Kidney (tissue), 14 donors: ENCODE measurements around the gene TCERG1L. TPM values are rescaled to one million over a fixed set of nuclear protein-coding genes. Genes with fewer than 3 reads are reported as not detected.

Experiments
- DNase-seq, 5 donors: peaks; one replicate each; pipeline ENCODE4 v3.0.0-alpha.2; 2013 to 2020
- FAIRE-seq: peaks from 2 replicates; lab custom pipeline; 2012; peaks lifted over from hg19 to GRCh38; lab: Jason Lieb, UNC
- H3K27ac ChIP-seq, 2 donors: one replicate each; pipeline ENCODE4 v1.7.0; 2013; ENCODE audit warnings: low read depth in 2 of 2, low read length in 2 of 2, inconsistent platforms in 1 of 2
- H3K27me3 ChIP-seq: one replicate; pipeline ENCODE4 v1.7.1; 2013; ENCODE audit warnings: low read length, inconsistent platforms; ENCODE audit not compliant: control insufficient read depth, insufficient read depth
- H3K36me3 ChIP-seq, 3 donors: one replicate each; pipeline versions ENCODE4 v1.7.0 to v1.7.1; 2013; ENCODE audit warnings: low read length in 3 of 3, control low read depth in 1 of 3, inconsistent platforms in 1 of 3; ENCODE audit not compliant: insufficient read depth in 3 of 3, control insufficient read depth in 2 of 3
- H3K4me1 ChIP-seq, 3 donors: one replicate each; pipeline versions ENCODE4 v1.7.0 to v1.7.1; 2013; ENCODE audit warnings: low read length in 3 of 3, inconsistent platforms in 1 of 3, low read depth in 1 of 3; ENCODE audit not compliant: control insufficient read depth in 2 of 3, insufficient read depth in 2 of 3
- H3K4me3 ChIP-seq, 3 donors: one replicate each; pipeline versions ENCODE4 v1.7.0 to v1.8.1; 2013; ENCODE audit warnings: low read length in 3 of 3, control low read depth in 1 of 3, inconsistent platforms in 1 of 3
- H3K9ac ChIP-seq, 3 donors: one replicate each; pipeline versions ENCODE4 v1.7.0 to v1.7.1; 2013; ENCODE audit warnings: low read length in 3 of 3, control low read depth in 1 of 3, inconsistent platforms in 1 of 3
- H3K9me3 ChIP-seq, 3 donors: one replicate each; pipeline versions ENCODE4 v1.7.0 to v1.7.1; 2013; ENCODE audit warnings: low read length in 3 of 3, control low read depth in 1 of 3, inconsistent platforms in 1 of 3; ENCODE audit not compliant: control insufficient read depth in 2 of 3, insufficient read depth in 1 of 3
- intact Hi-C: fragments of 100-400 bp; cut with DNase I; formaldehyde crosslinking; loops from one replicate; pipeline ENCODE4 v1.11.1; 2022
- polyA plus RNA-seq: library from polyadenylated mRNA; stranded (reverse); fragments of 350-450 nt; fragmentation: Illumina TruSeq; extraction: RNeasy Lipid Tissue Mini Kit (QIAGEN cat#74804); gene quantifications from one replicate; pipeline ENCODE4 v1.2.3, GENCODE V29; 2014; ENCODE audit warnings: low read depth, low replicate concordance; ENCODE audit not compliant: insufficient read depth
- total RNA-seq: library from RNA; stranded (reverse); fragmentation: NEBNext Ultra II Directional; extraction: Animal tissue kit (Norgen Biotek cat#: 25700); gene quantifications from one replicate; pipeline ENCODE4 v1.2.1, GENCODE V29; 2021
- TF ChIP-seq, protein P1 (sequence below): IDR thresholded peaks from 3 replicates; pipeline ENCODE4 v1.5.1; 2012; ENCODE audit warnings: mild to moderate bottlenecking, moderate library complexity, borderline replicate concordance; ENCODE audit not compliant: insufficient read depth; ENCODE audit errors: extremely low read depth
- donor health status: control.
- donor health status: control.
- donor health status: control.
- donor health status: control.
- donor health status: control.
- donor health status: DM: yes; HTN: yes; CAD: no.
- donor health status: Normal renal cell carcinoma (clear cell type).

The TCERG1L gene
- total and polyA plus RNA-seq, 2 donors from 2014 or later = not detected

DNA sequence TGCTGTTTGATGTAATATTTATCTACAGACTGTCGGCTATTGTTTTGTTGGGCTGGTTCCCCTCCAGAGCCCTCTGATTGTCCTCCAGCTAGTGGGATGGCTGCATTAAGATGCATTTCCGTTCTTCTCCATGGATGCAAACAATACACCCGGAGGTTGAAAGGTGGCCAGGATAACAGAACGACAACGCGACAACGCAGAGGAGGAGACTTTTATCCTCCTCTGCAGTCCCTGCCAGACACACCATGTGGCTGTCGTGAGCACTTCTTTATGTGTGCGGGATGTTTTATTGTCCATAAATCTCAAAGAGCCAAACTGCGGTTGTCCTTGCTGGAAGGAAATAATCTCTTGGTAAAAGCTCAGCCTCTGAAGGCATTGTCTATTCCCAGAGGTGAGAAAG, 39.1 kb upstream of the TCERG1L start:
- Histone ChIP-seq H3K4me3 (no peak overlapping the region), H3K27ac (no peak overlapping the region), H3K27me3 (no peaks in the 10 kb centered on the region), H3K4me1 (no peaks in the 10 kb centered on the region), H3K9me3 (no peaks in the 10 kb centered on the region), H3K36me3 (no peaks in the 10 kb centered on the region), H3K9ac (no peak overlapping the region)
- TF ChIP-seq, protein P1, sequence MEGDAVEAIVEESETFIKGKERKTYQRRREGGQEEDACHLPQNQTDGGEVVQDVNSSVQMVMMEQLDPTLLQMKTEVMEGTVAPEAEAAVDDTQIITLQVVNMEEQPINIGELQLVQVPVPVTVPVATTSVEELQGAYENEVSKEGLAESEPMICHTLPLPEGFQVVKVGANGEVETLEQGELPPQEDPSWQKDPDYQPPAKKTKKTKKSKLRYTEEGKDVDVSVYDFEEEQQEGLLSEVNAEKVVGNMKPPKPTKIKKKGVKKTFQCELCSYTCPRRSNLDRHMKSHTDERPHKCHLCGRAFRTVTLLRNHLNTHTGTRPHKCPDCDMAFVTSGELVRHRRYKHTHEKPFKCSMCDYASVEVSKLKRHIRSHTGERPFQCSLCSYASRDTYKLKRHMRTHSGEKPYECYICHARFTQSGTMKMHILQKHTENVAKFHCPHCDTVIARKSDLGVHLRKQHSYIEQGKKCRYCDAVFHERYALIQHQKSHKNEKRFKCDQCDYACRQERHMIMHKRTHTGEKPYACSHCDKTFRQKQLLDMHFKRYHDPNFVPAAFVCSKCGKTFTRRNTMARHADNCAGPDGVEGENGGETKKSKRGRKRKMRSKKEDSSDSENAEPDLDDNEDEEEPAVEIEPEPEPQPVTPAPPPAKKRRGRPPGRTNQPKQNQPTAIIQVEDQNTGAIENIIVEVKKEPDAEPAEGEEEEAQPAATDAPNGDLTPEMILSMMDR = no peak
- no peak for DNase-seq
- intact Hi-C loops = no loop called here
- no peak for FAIRE-seq

DNA sequence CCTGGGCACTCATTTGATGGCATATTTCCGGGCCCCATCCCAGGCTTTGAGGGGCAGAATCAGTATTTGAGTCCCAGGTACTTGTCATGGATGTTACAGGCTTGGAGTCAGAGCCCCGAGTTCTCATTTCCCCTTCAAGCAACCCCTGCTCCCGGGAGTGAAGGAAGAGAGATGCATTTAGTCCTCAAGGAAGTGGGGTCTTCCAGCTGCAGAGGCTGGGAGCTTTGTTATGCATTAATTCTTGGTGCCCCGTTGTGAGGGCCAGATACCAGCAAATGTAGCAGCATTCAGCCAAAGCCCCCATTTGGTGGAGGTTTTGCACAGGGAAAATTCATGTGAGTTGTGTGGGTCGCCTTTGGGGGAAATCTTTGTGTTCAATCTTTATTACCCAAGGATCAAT, 38.7 kb upstream of the TCERG1L start:
- intact Hi-C loops = no loop called here

DNA sequence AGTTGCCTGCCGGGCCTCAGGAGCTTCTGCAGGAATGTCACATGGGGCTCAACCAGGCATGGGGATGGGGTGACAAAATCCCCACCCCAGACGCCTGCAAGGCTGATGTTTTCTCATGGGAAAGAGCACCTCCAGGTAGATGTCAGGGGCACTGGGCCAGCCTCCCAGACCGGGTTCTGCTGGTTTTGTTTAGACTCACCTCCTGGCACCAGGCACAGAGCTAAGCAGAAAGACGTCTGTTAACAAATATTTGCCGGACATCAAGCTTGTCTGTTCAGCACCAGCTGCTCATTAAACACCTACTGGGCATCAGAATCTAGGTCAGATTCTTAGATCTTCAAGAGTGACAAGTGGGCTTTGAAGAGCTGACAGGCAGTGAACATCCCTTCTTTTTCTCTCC, 34.9 kb upstream of the TCERG1L start:
- DNase-seq (no peak), FAIRE-seq (no peak)
- no peaks in the 10 kb centered on the region for H3K4me1 ChIP-seq
- intact Hi-C loops = no loop called here
- no peaks in the 10 kb centered on the region for H3K36me3 ChIP-seq
- H3K27ac ChIP-seq = no peak overlapping the region
- H3K4me3 ChIP-seq = no peak overlapping the region
- no peak overlapping the region for H3K9ac ChIP-seq
- TF ChIP-seq, protein P1 = no peak
- no peaks in the 10 kb centered on the region for H3K27me3 ChIP-seq
- no peaks in the 10 kb centered on the region for H3K9me3 ChIP-seq

More for the DNA sequence above, 38.7 kb upstream of the TCERG1L start:
- DNase-seq = no peak
- no peaks in the 10 kb centered on the region for H3K36me3 ChIP-seq
- H3K9ac ChIP-seq = no peak overlapping the region
- H3K27ac ChIP-seq = no peak overlapping the region
- H3K4me1 ChIP-seq = no peaks in the 10 kb centered on the region
- H3K4me3 ChIP-seq = no peak overlapping the region
- H3K9me3 ChIP-seq = no peaks in the 10 kb centered on the region
- TF ChIP-seq, protein P1 = no peak
- no peak for FAIRE-seq
- H3K27me3 ChIP-seq = no peaks in the 10 kb centered on the region

DNA sequence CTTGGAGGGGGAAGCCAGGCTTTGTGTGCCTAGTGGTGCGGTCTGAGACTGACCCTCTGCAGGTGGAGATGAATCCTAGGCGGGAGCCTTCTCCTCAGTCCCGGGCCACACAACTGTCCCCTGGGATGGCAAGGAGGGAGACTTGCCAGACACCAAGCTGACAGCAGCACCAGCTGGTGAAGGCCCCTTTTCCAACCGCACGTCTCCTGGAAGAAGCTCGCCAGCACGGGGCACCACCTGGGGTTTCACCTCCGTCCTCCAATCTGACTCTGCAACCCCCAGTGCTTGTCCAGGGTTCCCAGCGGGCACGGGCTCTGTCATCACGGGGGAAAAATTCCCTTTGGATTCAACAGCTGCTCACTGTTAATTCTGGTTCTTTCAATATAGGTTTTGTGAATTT, 34.2 kb upstream of the TCERG1L start:
- DNase-seq = no peak
- no peaks in the 10 kb centered on the region for H3K27me3 ChIP-seq

More for the DNA sequence above, 34.2 kb upstream of the TCERG1L start:
- TF ChIP-seq, protein P1 = no peak
- Histone ChIP-seq H3K9me3 (no peaks in the 10 kb centered on the region), H3K4me3 (no peak overlapping the region), H3K9ac (no peak overlapping the region), H3K27ac (no peak overlapping the region), H3K36me3 (no peaks in the 10 kb centered on the region), H3K4me1 (no peaks in the 10 kb centered on the region)
- no peak for FAIRE-seq
- intact Hi-C loops = no loop called here
